HEK293T (cell line): Measurements from ENCODE around the gene ZNF254.

Experiments used
- ARNT ChIP-seq: fragments of 450-650 bp; IDR thresholded peaks from 2 replicates; pipeline ENCODE4 v1.6.1; 2017; ENCODE audit warnings: mild to moderate bottlenecking
- ELF4 ChIP-seq: fragments of 450-650 bp; IDR thresholded peaks from 2 replicates; pipeline ENCODE4 v1.6.1; 2017; ENCODE audit warnings: antibody characterized with exemption
- FOXA1 ChIP-seq: fragments of 450-650 bp; IDR thresholded peaks from 2 replicates; pipeline ENCODE4 v1.6.1; 2016; ENCODE audit warnings: mild to moderate bottlenecking
- FOXK2 ChIP-seq: fragments of 450-650 bp; IDR thresholded peaks from 2 replicates; pipeline ENCODE4 v1.6.1; 2016; ENCODE audit warnings: mild to moderate bottlenecking
- FOXM1 ChIP-seq: fragments of 450-650 bp; IDR thresholded peaks from 2 replicates; pipeline ENCODE4 v1.6.1; 2017; ENCODE audit warnings: mild to moderate bottlenecking, borderline replicate concordance
- SP1 ChIP-seq: fragments of 450-650 bp; IDR thresholded peaks from 2 replicates; pipeline ENCODE4 v1.6.1; 2017
- SUZ12 ChIP-seq: fragments of 450-650 bp; IDR thresholded peaks from 2 replicates; pipeline ENCODE4 v1.6.1; 2016; ENCODE audit warnings: mild to moderate bottlenecking
- ZNF384 ChIP-seq: fragments of 450-650 bp; IDR thresholded peaks from 2 replicates; pipeline ENCODE4 v1.6.1; 2016
- TF ChIP-seq, protein P1 (sequence below): fragments of 450-650 bp; IDR thresholded peaks from 2 replicates; pipeline ENCODE4 v1.6.1; 2016

DNA sequence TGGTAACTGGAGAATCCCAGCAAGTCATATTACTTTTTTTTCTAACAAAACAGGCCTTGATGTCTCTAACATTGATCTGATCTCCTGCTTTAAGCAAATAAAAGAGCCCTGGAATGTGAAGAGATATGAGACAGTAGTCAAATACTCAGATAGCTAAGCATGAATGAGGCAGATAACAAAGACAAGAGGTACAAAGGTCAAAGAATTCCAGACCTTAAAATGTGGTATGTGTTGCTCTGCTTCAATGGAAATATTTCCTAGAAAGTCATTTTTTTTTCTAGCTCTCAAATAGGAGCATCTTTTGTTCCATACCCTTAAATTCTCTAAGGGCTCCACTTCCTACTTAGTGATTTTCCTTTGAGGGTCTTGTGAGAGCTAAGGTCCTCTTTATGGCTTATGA is 54.6 kb downstream of the ZNF254 start:
- TF ChIP-seq FOXK2 = no peak
- no peak for TF ChIP-seq ZNF384
- no peak for TF ChIP-seq ARNT
- TF ChIP-seq, protein P1, sequence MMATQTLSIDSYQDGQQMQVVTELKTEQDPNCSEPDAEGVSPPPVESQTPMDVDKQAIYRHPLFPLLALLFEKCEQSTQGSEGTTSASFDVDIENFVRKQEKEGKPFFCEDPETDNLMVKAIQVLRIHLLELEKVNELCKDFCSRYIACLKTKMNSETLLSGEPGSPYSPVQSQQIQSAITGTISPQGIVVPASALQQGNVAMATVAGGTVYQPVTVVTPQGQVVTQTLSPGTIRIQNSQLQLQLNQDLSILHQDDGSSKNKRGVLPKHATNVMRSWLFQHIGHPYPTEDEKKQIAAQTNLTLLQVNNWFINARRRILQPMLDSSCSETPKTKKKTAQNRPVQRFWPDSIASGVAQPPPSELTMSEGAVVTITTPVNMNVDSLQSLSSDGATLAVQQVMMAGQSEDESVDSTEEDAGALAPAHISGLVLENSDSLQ = no peak
- no peak for TF ChIP-seq SP1
- TF ChIP-seq ELF4 = no peak
- no peak for TF ChIP-seq FOXM1
- TF ChIP-seq SUZ12 = no peak
- TF ChIP-seq FOXA1 = no peak
